Measurements from ENCODE around the gene PPP1R9A. TPM values are rescaled to one million over a fixed set of nuclear protein-coding genes. Genes with fewer than 3 reads are reported as not detected.
A peak's percentile ranks its signal among the peaks of the same experiment; 100 is the strongest.

PPP1R9A gene
- polyA plus RNA-seq, 1 donor: 40.1 TPM

GRCh38 chr7:95200741-95201140, 293.3 kb downstream of the PPP1R9A start:
- DNase-seq: no peak

GRCh38 chr7:95201727-95202126, 294.3 kb downstream of the PPP1R9A start:
- no peak for DNase-seq

- DNase-seq: no peak
These were observed 297.2 kb downstream of the PPP1R9A start for GRCh38 chr7:95204618-95205017.

GRCh38 chr7:95205665-95206225, 298.4 kb downstream of the PPP1R9A start:
- no peak for DNase-seq

- no peak for DNase-seq
These were observed 301.9 kb downstream of the PPP1R9A start for GRCh38 chr7:95209276-95209675.

- DNase-seq: no peak
These were observed 302.4 kb downstream of the PPP1R9A start for GRCh38 chr7:95209788-95210187.

- DNase-seq: no peak
These were observed 305.8 kb downstream of the PPP1R9A start for GRCh38 chr7:95213148-95213547.

- DNase-seq: no peak
These were observed 306.6 kb downstream of the PPP1R9A start for GRCh38 chr7:95213809-95214492.

- DNase-seq: no peak
These were observed 312.3 kb downstream of the PPP1R9A start for GRCh38 chr7:95219721-95220120.

- DNase-seq: no peak
These were observed 312.9 kb downstream of the PPP1R9A start for GRCh38 chr7:95220328-95220727.

- no peak for DNase-seq
These were observed 317.9 kb downstream of the PPP1R9A start for GRCh38 chr7:95225301-95225700.

- DNase-seq: no peak
These were observed 321.9 kb downstream of the PPP1R9A start for GRCh38 chr7:95229301-95229700.

GRCh38 chr7:95238252-95238943, 331.0 kb downstream of the PPP1R9A start:
- DNase-seq: no peak

GRCh38 chr7:95240921-95241320, 333.5 kb downstream of the PPP1R9A start:
- no peak for DNase-seq

GRCh38 chr7:95242266-95242665, 334.9 kb downstream of the PPP1R9A start:
- no peak for DNase-seq

- no peak for DNase-seq
These were observed 337.2 kb downstream of the PPP1R9A start for GRCh38 chr7:95244616-95245015.

- DNase-seq: peak; percentile 32
These were observed 338.6 kb downstream of the PPP1R9A start for GRCh38 chr7:95245828-95246500.

- DNase-seq: peak; percentile 92
These were observed 339.5 kb downstream of the PPP1R9A start for GRCh38 chr7:95246831-95247370.

GRCh38 chr7:95250571-95250970, 343.2 kb downstream of the PPP1R9A start:
- DNase-seq: no peak

- no peak for DNase-seq
These were observed 344.6 kb downstream of the PPP1R9A start for GRCh38 chr7:95251966-95252365.

GRCh38 chr7:95253986-95254385, 346.6 kb downstream of the PPP1R9A start:
- no peak for DNase-seq

GRCh38 chr7:95255691-95256090, 348.3 kb downstream of the PPP1R9A start:
- DNase-seq: no peak

Data from left kidney (tissue), 2 donors.